Activated naive CD8-positive, alpha-beta T cell treated with anti-CD3 and anti-CD28 coated beads, Interleukin-2, amount 50 U/mL, for 24 hours (primary cell): ENCODE results near the gene HOXA2.

Source experiments
- ATAC-seq: fragments of 150-1000 bp; cut with Tn5 transposase; one replicate; pipeline ENCODE4 v1.10.0; 2021
- DNase-seq: peaks from one replicate; pipeline ENCODE4 v3.0.0; 2021
- H3K27ac Mint-ChIP-seq: one replicate; pipeline ENCODE4 v1.8.0; 2021; ENCODE audit warnings: mild to moderate bottlenecking, mixed read lengths
- H3K27me3 Mint-ChIP-seq: one replicate; pipeline ENCODE4 v1.8.0; 2021; ENCODE audit warnings: mixed read lengths
- H3K36me3 Mint-ChIP-seq: one replicate; pipeline ENCODE4 v1.8.0; 2021; ENCODE audit warnings: low read depth, mixed read lengths
- H3K4me1 Mint-ChIP-seq: one replicate; pipeline ENCODE4 v1.8.0; 2021; ENCODE audit warnings: mixed read lengths
- H3K4me3 Mint-ChIP-seq: one replicate; pipeline ENCODE4 v1.8.0; 2021; ENCODE audit warnings: mild to moderate bottlenecking, moderate library complexity, mixed read lengths
- H3K9me3 Mint-ChIP-seq: one replicate; pipeline ENCODE4 v1.8.0; 2021; ENCODE audit warnings: mixed read lengths

HOXA2 gene

DNA sequence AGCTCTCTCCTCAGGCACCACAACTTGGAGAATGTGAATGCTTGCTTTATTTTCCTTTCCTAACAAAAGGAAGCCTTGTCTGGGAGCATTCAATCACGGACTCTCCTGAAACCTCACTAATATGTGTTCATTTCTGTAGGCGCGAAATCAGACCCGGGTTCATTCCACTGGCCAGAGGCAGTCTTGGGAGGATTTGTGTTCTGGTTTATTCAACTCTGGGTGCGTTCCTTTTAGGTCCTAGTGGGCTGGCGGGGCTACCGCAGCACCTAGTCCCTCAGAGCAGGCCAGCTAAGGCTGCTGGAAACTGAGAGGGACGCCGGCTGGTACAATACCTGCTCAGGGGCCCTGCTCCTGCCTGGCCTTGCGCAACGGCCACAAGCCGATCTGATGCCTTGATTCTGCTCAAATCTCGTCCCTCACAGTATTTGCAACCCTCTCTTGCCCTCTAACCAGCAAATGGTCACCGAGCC lies 20.6 kb upstream of the HOXA2 start:
- Mint-ChIP-seq H3K4me1 (no peaks in the 10 kb centered on the region), H3K27me3 (peaks cover 18% of the 10 kb centered on the region), H3K9me3 (no peaks in the 10 kb centered on the region), H3K4me3 (no peak overlapping the region), H3K27ac (no peak overlapping the region), H3K36me3 (no peaks in the 10 kb centered on the region)
- no peak for ATAC-seq
- no peak for DNase-seq

DNA sequence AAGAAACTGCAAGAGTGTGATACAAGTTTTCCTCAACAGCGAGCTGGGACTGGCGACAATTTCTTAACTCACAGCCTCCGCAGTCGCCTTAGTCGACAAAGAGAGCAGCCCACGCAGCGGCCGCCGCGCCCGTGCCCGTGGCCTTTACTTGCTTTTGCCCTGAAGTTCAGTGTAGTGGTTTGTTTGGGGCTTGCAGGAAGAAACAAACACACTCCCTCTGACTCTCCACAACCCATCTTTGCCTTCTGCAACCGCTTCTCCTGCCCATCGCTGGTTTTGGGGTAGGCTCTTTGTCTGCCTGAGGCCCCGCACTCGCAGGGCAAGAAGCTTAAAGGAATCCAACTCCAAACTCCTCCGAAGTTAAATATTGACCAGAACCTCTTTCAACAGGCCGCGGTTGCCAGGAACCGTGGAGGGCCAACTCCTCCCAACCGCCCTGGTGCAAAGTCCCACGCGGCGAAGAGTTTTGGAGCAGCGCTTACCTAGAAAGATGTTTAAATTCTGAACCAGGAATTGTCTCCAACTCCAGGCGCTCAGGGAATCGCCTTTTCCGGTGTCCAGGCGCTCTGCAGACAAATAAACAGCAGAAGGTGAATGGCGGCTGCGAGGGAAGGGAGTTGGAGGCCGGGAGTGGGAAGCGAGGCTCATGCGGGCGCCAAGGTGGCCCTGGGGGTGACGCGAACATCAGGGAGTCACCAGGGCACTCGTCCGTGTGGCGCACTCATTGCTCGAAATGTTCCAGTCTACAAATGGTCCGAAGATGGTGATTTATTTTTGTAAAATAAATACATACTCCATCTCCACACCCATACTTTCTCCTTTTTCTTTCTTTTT lies 19.8 kb upstream of the HOXA2 start:
- Mint-ChIP-seq H3K4me1 (no peaks in the 10 kb centered on the region), H3K4me3 (no peak overlapping the region), H3K9me3 (no peaks in the 10 kb centered on the region), H3K36me3 (no peaks in the 10 kb centered on the region), H3K27ac (no peak overlapping the region), H3K27me3 (peaks cover 16% of the 10 kb centered on the region)
- ATAC-seq = no peak
- DNase-seq = no peak

DNA sequence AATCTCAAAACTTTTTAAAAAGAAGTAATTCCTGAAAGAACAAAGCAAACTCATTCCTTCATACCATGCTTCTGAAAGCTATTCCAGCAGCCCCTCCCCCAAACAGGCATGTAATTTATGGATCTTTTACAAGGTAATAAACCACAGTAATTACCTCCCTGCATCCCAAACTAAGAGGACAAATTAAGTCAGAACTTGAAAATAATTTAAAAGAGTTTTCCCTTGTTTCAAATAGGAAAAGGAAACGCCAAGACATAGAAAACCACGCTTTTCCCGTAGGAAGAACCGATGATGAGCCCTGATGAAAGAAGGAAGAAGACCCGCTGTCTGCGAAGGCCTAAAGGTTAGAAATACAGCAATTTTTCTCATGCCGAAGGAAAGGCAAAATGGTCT lies 19.2 kb upstream of the HOXA2 start:
- ATAC-seq = no peak
- H3K9me3 Mint-ChIP-seq = no peaks in the 10 kb centered on the region
- H3K27ac Mint-ChIP-seq = no peak overlapping the region
- DNase-seq = no peak
- H3K4me3 Mint-ChIP-seq = no peak overlapping the region
- no peaks in the 10 kb centered on the region for H3K4me1 Mint-ChIP-seq
- no peaks in the 10 kb centered on the region for H3K36me3 Mint-ChIP-seq
- H3K27me3 Mint-ChIP-seq = peaks cover 10% of the 10 kb centered on the region

DNA sequence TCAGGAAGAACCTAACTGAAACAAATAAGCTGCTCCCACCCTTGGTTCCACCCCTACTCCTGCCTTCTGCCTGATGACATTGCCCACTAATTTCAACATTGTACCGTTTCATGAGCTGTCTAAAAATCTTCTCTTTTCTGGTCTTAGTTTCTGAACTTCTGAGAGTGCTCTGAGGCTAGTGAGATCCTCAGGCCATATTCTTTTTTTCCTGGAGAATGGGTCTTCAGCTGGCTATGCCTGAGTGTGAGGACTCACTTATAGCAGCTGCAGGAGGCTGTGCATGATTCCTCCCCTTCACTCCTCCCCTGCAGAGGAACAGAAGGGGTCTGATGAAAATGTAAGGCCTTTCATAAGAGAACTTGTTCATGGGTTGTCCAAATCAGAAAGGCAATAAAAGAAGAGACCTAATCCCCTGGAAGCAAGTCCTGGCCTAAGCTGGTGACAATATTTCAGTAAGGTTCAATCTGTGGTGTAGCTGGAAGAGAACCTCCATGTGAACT lies 17.0 kb upstream of the HOXA2 start:
- H3K4me1 Mint-ChIP-seq = no peaks in the 10 kb centered on the region
- ATAC-seq = no peak

DNA sequence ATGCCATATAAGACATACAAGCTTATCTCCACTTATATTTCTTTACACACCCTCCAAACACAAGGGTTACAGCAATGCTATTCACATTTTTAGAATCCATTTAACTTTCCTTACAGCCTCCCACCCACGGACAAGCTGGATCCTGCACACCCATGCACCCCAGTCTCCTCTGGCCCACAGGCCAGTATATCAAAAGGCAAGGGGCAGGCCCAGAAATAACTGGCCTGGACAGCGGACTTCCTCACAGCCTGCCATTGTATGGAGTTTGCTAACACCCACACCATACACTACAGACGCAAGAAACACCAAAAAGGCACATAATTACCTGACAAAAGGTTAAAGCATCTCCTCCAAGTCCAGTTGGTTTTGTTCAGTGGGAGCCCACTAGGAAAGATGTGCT lies 16.1 kb upstream of the HOXA2 start:
- no peaks in the 10 kb centered on the region for H3K9me3 Mint-ChIP-seq
- H3K27ac Mint-ChIP-seq = no peak overlapping the region
- no peaks in the 10 kb centered on the region for H3K27me3 Mint-ChIP-seq
- ATAC-seq (no peak), DNase-seq (no peak)
- no peaks in the 10 kb centered on the region for H3K4me1 Mint-ChIP-seq
- no peak overlapping the region for H3K4me3 Mint-ChIP-seq
- no peaks in the 10 kb centered on the region for H3K36me3 Mint-ChIP-seq

More for the DNA sequence above, 17.0 kb upstream of the HOXA2 start:
- H3K27ac Mint-ChIP-seq = no peak overlapping the region
- H3K9me3 Mint-ChIP-seq = no peaks in the 10 kb centered on the region
- no peak for DNase-seq
- H3K36me3 Mint-ChIP-seq = no peaks in the 10 kb centered on the region
- peaks cover 1% of the 10 kb centered on the region for H3K27me3 Mint-ChIP-seq
- H3K4me3 Mint-ChIP-seq = no peak overlapping the region

DNA sequence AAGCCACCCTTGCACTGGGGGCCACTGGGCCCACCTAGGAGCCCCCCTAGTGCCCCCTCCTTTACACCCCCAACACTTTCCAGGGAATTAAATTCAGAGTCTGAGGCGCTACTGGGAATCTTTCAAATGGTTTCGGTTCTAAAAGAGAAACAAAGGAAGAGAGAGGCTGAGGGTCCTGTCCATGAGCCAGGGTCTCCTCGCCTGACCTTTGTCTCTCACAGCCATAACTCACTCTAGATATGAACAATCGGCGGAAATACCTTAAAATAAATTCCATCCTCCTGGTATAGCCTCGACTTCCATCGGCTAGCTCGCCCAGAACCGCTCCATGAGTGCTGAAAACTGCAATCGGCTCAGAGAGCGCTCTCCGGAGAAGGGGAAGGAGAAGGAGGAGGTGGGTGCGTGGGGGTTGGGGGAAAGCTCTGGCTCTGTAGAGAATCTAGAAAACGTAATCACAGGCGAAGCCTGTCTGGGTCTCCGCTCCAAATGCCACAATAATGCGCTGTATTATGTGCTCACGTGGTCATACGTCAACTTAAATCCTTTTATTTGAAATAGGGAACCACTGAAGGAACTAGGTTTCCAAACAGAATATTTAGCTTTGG lies 15.5 kb upstream of the HOXA2 start:
- H3K9me3 Mint-ChIP-seq = no peaks in the 10 kb centered on the region
- DNase-seq (no peak), ATAC-seq (no peak)
- no peak overlapping the region for H3K27ac Mint-ChIP-seq
- H3K27me3 Mint-ChIP-seq = no peaks in the 10 kb centered on the region
- H3K36me3 Mint-ChIP-seq = no peaks in the 10 kb centered on the region
- no peak overlapping the region for H3K4me3 Mint-ChIP-seq
- no peaks in the 10 kb centered on the region for H3K4me1 Mint-ChIP-seq

DNA sequence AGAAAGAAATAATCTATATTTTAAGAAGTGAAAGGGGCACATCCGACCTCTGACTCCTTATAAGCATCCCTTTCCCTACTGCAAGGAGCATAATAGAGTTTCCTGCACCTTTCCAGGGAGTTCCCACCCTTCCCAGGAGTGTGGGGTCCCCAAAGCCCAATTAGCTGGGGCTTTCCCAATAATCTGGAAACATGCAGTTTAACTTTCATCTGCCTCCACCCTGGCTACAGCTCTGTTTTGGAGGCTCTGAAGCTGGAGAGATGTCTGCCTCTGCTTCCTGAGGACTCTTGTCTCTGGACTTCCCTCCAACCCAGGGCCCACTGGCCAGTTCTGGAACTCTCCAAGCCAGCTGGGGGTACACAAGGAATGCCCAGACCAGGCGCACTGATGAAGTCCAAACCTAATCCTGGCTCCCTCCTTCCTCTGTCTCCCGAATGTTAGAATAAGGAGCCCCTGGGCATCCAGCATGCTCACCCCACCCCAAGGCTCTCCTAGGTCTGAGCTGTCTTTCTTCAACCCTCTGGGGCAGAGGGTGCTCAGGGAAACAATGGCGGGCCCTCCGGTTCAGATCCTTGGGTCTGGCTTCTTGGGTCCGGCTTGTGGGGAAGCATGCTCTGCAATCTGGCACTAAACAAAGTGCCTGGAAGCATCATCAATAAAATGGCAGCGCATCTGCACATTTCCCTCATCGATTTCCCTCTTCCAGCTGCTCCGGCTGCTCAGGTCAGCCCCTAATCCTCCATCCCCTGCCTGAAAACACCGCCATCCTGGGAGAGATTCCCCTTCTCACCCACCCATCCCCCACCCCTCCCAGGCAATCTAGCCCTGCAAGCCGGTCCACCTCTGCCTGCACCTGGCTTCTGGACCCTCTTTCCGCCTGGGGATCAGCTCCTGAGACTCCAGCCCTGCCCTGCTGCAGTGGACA lies 14.7 kb upstream of the HOXA2 start:
- H3K4me3 Mint-ChIP-seq = no peak overlapping the region
- ATAC-seq (no peak), DNase-seq (no peak)
- H3K36me3 Mint-ChIP-seq = no peaks in the 10 kb centered on the region
- H3K4me1 Mint-ChIP-seq = no peaks in the 10 kb centered on the region
- no peaks in the 10 kb centered on the region for H3K27me3 Mint-ChIP-seq
- no peaks in the 10 kb centered on the region for H3K9me3 Mint-ChIP-seq
- no peak overlapping the region for H3K27ac Mint-ChIP-seq

DNA sequence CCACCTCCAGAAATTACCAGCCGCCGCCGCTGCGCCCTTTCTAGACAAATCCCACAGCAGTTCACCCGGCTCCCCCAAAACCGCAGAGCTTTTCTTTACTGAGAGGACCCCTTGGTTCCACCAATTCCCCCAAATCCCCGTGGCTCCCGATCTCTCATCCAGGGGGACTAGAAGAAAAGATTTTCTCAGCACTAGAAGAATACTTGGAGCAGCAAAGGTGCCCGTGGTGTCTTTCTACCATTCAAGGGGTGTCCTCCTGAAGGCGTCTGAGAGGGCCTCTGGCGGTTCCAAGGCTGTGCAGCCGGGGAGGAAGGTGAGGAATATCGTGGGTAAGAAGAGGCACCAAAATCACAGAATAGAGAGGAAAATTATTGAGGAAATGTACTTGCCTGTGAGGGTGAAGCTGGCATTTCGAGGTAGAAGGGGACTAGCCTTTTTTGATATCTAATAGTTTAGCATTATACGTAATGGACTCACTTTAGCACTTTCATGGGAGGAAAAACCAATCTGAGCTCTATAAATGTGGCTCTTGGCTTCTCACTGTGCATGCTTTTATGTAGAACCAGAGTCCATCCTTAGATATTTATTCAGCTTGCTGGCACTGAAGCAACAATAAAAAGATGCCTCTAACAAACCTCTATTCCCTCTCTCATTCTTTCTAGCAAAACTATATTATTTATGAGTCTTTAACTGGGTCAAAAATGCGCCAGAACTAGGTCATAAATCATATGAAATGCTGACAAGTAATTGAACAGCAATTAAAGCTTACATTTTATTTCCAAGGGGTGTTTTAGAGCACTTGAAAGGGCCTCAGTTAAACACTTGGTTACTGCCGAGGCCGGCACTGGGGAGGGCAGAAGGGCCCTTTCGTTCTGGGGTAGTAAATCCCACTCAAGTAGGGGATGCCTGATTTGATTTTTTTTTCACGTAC lies 13.8 kb upstream of the HOXA2 start:
- no peak overlapping the region for H3K27ac Mint-ChIP-seq
- no peak for ATAC-seq
- no peaks in the 10 kb centered on the region for H3K4me1 Mint-ChIP-seq

DNA sequence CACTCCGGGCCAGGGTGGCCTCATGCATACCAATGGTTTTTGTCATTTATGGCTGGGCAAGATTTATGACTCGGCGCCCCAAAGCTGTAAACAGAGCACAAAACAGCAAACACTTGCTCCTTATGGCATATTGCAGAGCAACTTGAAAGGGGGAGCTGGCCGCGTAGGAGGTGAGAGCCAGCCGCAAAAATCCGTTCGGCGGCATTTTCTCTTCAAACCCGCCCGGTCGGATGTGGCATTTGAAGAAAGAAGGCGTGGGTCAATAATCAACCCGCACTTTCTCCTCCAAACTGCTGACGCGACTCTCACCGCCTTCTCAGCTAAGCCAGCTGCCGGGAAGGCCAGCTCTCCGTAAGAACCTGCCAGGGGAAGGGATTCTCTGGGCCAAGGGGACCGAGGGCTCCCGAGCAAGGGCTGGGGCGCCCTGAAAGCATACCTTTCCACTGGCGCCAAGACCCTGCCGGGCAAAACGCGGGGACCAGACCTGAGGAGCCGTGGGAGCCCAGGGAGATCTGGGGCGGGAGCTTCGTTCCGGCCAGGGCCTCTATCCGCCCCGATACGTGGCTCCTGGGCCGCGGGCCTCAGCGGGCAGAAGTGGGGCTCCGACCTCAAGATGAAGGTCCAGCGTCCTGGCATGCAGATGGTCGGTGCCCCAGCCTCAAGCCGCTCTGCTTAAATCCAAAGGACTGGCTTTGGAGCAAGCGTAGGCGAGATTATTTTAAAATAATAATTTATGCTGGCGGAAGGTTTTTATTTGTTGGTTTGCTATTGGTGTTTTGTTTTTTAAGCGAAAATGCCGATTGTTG lies 12.9 kb upstream of the HOXA2 start:
- Mint-ChIP-seq H3K36me3 (no peaks in the 10 kb centered on the region), H3K27ac (no peak overlapping the region), H3K9me3 (no peaks in the 10 kb centered on the region), H3K27me3 (peaks cover 4% of the 10 kb centered on the region), H3K4me3 (no peak overlapping the region), H3K4me1 (no peaks in the 10 kb centered on the region)
- ATAC-seq (no peak), DNase-seq (no peak)

More for the DNA sequence above, 13.8 kb upstream of the HOXA2 start:
- Mint-ChIP-seq H3K9me3 (no peaks in the 10 kb centered on the region), H3K36me3 (no peaks in the 10 kb centered on the region), H3K27me3 (peaks cover 4% of the 10 kb centered on the region), H3K4me3 (no peak overlapping the region)
- no peak for DNase-seq

DNA sequence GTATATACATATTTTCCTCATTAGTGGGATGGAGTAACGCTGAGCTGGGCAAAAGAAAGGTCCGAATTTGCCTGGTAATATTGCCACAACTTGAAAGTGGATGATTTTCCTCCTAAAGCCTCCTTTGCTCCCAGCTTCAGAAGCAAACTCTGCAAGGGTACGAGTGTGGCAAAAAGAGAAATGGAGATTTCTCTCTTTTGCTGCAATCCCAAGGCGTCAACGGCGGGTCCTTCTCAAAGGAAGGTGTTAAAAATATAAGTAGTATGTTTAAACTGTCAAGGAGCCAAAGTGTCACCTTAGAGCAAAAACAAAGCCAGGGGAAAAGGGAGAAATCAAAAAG lies 12.4 kb upstream of the HOXA2 start:
- Mint-ChIP-seq H3K27me3 (peaks cover 4% of the 10 kb centered on the region), H3K36me3 (no peaks in the 10 kb centered on the region), H3K4me3 (no peak overlapping the region), H3K4me1 (no peaks in the 10 kb centered on the region), H3K27ac (no peak overlapping the region), H3K9me3 (no peaks in the 10 kb centered on the region)
- no peak for ATAC-seq
- DNase-seq = no peak

DNA sequence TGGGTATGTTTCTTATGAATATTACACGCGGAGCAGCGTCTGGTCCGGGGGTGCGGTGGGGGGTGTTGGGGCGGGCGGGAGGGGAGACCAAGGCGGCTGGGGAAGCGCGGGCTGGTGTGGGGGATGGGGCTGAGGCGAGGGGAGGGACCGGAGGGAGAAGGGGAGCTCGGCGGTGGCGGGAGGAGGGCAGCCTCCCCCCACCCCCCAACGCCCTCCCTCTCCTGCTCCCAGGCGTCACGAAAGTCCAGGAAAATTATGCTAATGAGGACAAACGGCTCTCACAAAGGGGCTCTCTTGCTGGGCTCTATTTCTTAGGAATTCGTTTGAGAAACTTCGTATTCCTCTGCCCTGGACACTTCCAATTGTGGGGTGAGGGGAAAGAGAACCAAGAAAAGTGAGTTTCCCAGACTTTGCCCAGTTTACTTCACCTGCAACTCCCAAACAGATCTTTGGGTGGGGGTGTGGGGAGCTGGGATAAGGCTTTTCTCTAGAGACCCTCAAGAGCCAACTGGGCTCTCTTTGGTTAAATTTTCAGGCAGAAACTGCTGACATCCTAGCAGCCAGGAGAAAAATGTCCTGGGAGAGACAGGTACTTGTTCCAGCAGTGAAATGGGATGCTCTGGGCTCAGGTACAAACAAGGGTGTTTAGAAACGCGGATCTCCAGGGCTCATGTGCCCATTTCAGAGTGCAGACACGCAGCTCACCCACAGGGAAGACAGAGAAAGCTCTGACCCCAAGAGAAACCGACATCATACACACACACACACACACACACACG lies 11.7 kb upstream of the HOXA2 start:
- DNase-seq (no peak), ATAC-seq (no peak)
- no peak overlapping the region for H3K4me3 Mint-ChIP-seq
- peaks cover 4% of the 10 kb centered on the region for H3K27me3 Mint-ChIP-seq
- H3K36me3 Mint-ChIP-seq = no peaks in the 10 kb centered on the region
- no peak overlapping the region for H3K27ac Mint-ChIP-seq
- H3K9me3 Mint-ChIP-seq = no peaks in the 10 kb centered on the region
- no peaks in the 10 kb centered on the region for H3K4me1 Mint-ChIP-seq

DNA sequence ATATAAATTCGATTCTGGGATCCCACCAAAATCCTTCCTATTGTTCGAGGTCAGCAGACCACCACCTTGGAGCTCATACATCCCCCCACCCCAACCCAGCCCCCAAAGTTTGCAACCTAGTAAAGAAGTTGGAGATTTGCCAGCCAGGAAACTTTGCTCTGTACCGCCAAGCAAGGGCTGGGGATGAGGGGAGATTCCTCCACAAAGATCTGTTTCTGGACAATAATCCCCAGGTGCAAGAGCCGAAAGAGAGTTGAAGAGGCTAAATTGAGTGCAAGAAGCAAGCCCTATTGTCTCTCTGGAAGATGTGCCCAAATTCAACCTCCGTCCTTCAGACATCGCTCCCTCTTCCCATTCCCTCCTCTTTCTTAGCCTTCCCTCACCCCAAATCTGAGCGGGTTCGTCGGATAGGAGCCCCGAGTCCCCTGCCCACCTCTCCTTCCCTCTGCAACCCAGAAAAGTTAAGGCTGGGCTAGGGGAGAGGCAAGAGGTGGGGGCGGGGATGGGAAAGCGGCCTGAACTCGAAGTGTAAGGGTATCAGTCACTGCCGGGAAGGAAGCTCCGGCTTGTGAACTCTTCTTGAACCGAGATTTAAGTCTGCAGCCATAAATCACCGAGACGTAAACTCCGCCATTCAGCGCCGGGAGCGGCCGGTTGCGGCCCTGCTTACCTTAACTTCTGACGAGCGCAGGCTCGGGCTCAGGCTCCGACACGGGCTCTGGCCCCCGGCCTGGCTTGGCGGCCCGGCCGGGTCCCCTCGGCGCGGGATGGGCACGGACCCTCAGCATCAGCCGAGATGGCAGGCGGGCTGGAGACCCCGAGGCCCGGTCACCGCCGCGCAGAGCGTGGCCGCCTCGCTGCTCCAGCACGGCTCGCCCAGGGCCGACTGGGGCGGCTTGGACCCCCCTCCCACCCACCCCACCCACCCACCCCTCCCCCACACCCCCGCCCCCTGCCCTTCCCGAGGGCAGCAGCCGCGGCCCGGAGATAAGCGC lies 10.8 kb upstream of the HOXA2 start:
- peaks cover 4% of the 10 kb centered on the region for H3K27me3 Mint-ChIP-seq
- H3K27ac Mint-ChIP-seq = no peak overlapping the region
- no peaks in the 10 kb centered on the region for H3K4me1 Mint-ChIP-seq
- H3K9me3 Mint-ChIP-seq = no peaks in the 10 kb centered on the region
- no peak for ATAC-seq
- H3K4me3 Mint-ChIP-seq = no peak overlapping the region
- no peak for DNase-seq
- H3K36me3 Mint-ChIP-seq = no peaks in the 10 kb centered on the region
